ENCODE data around the gene SUMO4. TPM values are rescaled to one million over a fixed set of nuclear protein-coding genes. Genes with fewer than 3 reads are reported as not detected.

Gene SUMO4
- total RNA-seq, 2 donors from 2014 or later: 2.0 to 2.4 TPM

GRCh38 chr6:149393002-149393679 lies 6.9 kb upstream of the SUMO4 start:
- DNase-seq (ENCODE audit: low spot score): no peak
- no peaks in the 10 kb centered on the region for H3K9me3 ChIP-seq
- H3K27ac ChIP-seq: no peak overlapping the region
- TF ChIP-seq CTCF (IDR thresholded peaks at IDR 0.05): no peak
- TF ChIP-seq POLR2AphosphoS5 (IDR thresholded peaks at IDR 0.05): no peak
- TF ChIP-seq POLR2A (IDR thresholded peaks at IDR 0.05): no peak
- no peaks in the 10 kb centered on the region for H3K27me3 ChIP-seq (replicated peaks; ENCODE audit: insufficient read depth)
- no peaks in the 10 kb centered on the region for H3K36me3 ChIP-seq
- H3K4me3 ChIP-seq: no peak overlapping the region
- intact Hi-C loops (cut with DNase I): no loop called here
- H3K4me1 ChIP-seq (replicated peaks): peaks cover 1% of the 10 kb centered on the region

GRCh38 chr6:149395185-149395584 lies 4.9 kb upstream of the SUMO4 start:
- Histone ChIP-seq H3K27ac (no peak overlapping the region), H3K9me3 (no peaks in the 10 kb centered on the region), H3K4me1 (replicated peaks) (no peaks in the 10 kb centered on the region), H3K4me3 (no peak overlapping the region), H3K36me3 (no peaks in the 10 kb centered on the region), H3K27me3 (replicated peaks; ENCODE audit: insufficient read depth) (no peaks in the 10 kb centered on the region)
- intact Hi-C loops (cut with DNase I): no loop called here
- DNase-seq (ENCODE audit: low spot score): no peak
- no peak for TF ChIP-seq POLR2AphosphoS5 (IDR thresholded peaks at IDR 0.05)
- no peak for TF ChIP-seq POLR2A (IDR thresholded peaks at IDR 0.05)
- no peak for TF ChIP-seq CTCF (IDR thresholded peaks at IDR 0.05)

GRCh38 chr6:149397384-149397783 lies 2.7 kb upstream of the SUMO4 start:
- H3K4me1 ChIP-seq (replicated peaks): no peaks in the 10 kb centered on the region
- no peaks in the 10 kb centered on the region for H3K36me3 ChIP-seq
- DNase-seq (ENCODE audit: low spot score): no peak
- intact Hi-C loops (cut with DNase I): no loop called here
- no peak overlapping the region for H3K4me3 ChIP-seq
- H3K27me3 ChIP-seq (replicated peaks; ENCODE audit: insufficient read depth): no peaks in the 10 kb centered on the region
- WGBS: 97% methylated on average over 6 of the region's 6 CpGs
- no peaks in the 10 kb centered on the region for H3K9me3 ChIP-seq
- no peak overlapping the region for H3K27ac ChIP-seq
- TF ChIP-seq POLR2A (IDR thresholded peaks at IDR 0.05) (no peak), POLR2AphosphoS5 (IDR thresholded peaks at IDR 0.05) (no peak)

- TF ChIP-seq POLR2A (IDR thresholded peaks at IDR 0.05): no peak
- no peak for TF ChIP-seq CTCF (IDR thresholded peaks at IDR 0.05)
- TF ChIP-seq POLR2AphosphoS5 (IDR thresholded peaks at IDR 0.05): no peak
- Histone ChIP-seq H3K36me3 (no peaks in the 10 kb centered on the region), H3K4me1 (replicated peaks) (no peaks in the 10 kb centered on the region), H3K27ac (no peak overlapping the region), H3K4me3 (no peak overlapping the region), H3K27me3 (replicated peaks; ENCODE audit: insufficient read depth) (no peaks in the 10 kb centered on the region), H3K9me3 (no peaks in the 10 kb centered on the region)
- DNase-seq (ENCODE audit: low spot score): no peak
- WGBS: 97% methylated on average over 3 of the region's 3 CpGs
- intact Hi-C loops (cut with DNase I): no loop called here
Measured at GRCh38 chr6:149403534-149403933, 3.5 kb downstream of the SUMO4 start.

- no peak for DNase-seq (ENCODE audit: low spot score)
- no peak overlapping the region for H3K27ac ChIP-seq
- no peaks in the 10 kb centered on the region for H3K27me3 ChIP-seq (replicated peaks; ENCODE audit: insufficient read depth)
- no peak for TF ChIP-seq POLR2AphosphoS5 (IDR thresholded peaks at IDR 0.05)
- 67% methylated on average over 5 of the region's 5 CpGs for WGBS
- intact Hi-C loops (cut with DNase I): no loop called here
- no peaks in the 10 kb centered on the region for H3K36me3 ChIP-seq
- H3K9me3 ChIP-seq: no peaks in the 10 kb centered on the region
- no peak overlapping the region for H3K4me3 ChIP-seq
- no peaks in the 10 kb centered on the region for H3K4me1 ChIP-seq (replicated peaks)
Measured at GRCh38 chr6:149405823-149406765, 6.0 kb downstream of the SUMO4 start.
